Stimulated activated CD8-positive, alpha-beta memory T cell treated with anti-CD3 and anti-CD28 coated beads, Interleukin-12 subunit alpha, Interleukin-12 subunit beta, amount 100 ng/mL, for 4 hours (primary cell): ENCODE measurements around the gene C2CD4A.

Source experiments
- DNase-seq: peaks from one replicate; pipeline ENCODE4 v3.0.0-alpha.2; 2020; ENCODE audit warnings: low read depth

Gene C2CD4A

DNA sequence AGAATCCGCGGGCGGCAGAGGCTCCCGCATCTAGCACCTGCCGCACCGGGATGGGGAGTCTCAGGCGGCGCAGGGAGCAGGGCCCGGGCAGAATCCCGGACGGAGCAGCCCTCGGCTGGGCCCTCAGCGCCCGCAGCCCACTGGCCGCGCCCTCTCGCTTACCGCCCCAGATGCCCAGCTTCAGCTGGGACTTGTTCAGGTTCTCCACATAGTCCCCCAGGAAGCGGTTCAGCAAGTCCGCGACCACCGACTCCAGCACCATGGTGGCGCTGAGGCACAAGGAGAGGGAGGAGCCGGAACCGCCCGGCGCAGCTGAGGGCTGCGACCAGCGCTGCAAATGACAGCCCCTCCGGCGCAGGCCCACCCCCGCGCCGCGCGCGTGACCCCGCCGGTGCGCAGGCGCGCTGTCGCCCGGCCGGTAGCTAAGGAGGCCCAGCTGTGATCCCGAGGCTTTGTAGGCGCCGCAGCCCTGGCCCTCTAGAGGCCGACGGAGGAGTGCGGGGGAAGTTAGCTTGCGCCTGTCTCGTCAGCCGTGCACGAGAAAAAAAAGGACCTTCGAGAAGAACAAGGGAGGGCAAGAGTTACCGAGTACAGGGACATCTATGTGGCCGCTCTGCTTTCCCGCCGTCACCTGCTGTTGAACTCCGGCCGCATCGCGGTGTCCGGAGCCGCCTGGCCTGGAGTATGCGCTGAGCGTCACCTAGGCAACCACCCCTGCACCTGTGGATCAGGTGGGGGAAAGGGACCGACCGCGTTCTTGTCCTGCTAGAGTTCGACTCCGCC is 6.5 kb upstream of the C2CD4A start, which contains the start of gene VPS13C:
TSS of gene VPS13C (minus strand) at position 335 of the 783 bp plus-strand sequence. CDS start at position 262, 73 bp downstream.
- peak; percentile 88 for DNase-seq

DNA sequence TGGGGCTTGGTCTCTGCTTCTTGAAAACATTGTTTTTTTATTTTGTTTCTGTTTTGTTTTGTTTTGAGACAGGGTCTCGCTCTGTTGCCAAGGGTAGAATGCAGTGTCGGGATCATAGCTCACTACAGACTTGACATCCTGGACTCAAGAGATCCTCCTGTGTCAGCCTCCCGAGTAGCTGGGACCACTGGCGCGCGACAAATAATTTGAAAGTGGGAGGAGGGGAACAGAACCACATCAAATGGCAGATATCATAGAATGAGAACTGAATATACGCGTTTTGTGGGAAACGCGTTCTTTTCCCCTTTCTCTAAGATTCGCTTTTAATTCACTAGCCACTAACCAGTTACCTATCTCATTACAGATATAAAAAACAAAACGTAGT is 5.9 kb upstream of the C2CD4A start:
- DNase-seq = no peak

DNA sequence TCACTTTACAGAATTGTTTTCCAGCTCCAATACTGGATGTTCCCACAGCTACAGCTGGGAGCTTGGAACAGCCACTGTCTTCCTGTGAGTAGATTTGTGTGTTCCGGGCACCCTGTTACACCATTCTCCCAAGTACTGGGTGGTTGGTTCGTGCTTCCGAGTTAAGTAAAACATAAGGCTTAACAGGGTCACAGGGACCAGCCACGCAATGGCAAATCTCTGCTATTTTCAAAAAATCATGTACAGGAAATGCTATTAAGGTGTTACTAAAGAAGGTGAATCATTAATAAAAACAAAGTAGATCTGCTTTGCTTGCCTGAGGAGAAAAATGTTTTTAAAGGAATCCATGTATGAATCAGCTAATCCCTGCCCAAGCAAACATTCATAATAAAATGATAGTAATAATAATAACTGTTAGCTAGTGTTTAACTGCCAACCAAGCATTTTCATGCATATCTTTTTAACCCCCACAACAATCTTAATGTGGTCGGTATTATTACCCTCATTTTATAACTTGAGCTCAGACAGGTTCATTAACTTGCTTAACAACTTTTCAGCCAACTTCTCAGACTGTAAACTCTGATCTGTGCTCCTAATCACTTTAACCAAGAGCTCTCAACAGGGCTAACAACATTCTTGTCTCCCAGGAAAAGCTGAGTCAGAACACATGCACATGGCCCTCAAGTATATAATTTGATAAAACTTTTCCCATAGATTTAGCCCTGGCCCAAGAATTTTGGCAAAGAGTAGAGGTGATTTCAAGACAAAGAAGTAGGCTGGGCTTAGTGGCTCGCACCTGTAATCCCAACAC is 2.7 kb upstream of the C2CD4A start:
- no peak for DNase-seq

DNA sequence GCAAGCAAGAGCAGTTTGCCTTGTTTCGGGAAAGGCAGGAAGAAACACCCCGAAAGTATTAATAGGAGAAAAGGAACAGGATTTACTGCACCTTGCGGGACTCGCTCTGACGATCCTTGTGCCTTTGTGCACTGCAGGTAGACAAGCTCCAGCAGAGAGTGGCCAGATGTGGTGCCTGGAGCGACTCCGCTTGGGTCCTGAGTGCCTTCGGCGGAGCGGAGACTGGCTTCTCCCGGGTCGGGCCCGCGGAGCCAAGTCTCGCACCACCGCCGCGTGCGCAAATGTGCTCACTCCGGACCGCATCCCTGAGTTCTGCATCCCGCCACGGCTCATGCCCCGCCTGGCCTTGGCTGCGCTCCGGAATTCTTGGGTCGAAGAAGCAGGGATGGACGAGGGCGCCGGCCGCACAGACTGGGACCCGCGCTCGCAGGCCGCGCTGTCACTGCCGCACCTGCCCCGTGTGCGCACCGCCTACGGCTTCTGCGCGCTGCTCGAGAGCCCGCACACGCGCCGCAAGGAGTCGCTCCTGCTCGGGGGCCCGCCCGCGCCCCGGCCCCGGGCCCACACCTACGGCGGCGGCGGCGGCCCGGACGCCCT is 769 bp downstream of the C2CD4A start:
- peak; percentile 17 for DNase-seq

DNA sequence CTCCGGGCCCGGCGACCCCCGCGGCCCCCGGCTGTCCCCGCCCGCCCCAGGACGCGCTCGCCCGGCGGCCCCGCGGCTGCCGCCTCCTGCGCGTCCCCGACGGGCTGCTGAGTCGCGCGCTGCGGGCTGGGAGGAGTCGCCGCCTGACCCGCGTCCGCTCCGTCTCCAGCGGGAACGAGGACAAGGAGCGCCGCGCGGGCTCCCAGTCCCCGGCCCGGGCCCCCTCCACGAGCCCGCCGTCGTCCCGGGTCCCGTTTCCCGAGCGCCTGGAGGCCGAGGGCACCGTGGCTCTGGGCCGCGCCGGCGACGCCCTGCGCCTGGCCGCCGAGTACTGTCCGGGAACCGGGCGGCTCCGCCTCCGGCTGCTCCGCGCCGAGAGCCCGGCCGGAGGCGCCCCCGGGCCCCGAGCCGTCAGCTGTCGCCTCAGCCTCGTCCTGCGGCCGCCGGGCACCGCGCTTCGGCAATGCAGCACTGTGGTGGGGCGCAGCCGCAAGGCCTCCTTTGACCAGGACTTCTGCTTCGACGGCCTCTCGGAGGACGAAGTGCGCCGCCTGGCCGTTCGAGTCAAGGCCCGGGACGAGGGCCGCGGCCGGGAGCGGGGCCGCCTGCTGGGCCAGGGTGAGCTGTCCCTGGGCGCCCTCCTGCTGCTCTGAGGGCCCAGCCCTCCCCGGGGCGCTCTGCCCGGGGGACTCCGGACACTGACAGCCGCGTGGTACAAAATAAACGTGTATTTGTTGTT is 1.5 kb downstream of the C2CD4A start:
- peak; percentile 13 for DNase-seq

DNA sequence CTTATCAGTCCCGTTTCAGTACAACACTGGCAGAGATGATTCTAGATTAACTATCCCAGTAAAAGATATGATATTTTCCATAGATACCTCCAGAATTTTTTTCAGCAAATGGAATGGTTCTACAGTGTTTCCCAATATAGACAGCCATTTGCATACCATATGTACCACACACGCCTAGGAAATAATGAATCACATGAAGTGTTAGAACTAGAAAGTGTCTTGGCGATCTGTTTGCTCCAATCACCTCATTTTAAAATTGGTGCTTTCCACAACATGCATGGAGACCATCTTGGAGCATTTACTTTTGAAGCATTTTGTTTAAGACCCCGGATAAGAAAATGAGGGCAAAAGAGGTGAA is 2.0 kb downstream of the C2CD4A start:
- DNase-seq = no peak

DNA sequence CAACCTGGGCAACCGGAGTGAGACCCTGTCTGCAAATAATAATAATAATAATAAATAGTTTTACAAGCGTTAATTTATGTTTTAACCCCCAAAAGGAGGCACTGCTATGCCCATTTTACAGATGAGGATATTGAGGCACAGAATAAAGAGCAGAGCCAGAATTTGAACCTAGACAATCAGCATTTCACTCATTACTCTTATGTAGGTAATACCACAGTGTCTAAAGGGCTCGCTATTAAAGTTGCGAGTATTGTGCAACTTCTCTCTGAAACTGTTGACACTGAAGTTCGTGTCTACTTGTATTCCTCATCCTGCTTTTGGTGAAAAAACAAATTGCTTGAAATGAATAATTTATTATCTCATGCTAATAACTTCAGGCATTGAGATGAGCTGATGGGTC is 2.8 kb downstream of the C2CD4A start:
- no peak for DNase-seq

DNA sequence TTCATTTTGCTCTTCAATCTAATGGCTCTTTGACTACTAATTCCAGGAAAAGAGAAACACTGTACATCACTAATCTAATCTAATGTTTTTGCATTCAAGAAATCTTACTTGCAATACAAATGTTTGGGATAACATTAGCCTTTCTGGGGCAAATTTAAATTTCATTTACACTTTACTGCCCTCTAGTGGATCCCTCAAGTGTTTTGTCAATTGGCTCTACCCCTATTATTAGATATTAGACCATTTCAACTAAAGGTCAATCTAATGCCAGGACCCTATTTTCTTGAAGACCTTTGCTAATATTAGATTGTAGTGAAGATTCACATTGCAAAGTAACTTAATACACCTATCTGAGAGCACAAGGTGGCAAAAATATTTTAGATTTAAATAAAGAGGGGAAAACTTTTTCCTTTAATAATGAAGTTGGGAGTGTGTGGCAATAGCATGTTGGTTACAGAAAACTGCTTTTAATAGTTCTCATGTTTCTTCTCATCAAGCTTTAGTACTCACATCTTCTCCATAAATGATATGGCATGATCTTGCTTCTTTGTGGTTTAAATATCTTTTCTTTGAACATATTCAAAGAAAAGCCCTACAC is 5.0 kb downstream of the C2CD4A start:
- DNase-seq = no peak

DNA sequence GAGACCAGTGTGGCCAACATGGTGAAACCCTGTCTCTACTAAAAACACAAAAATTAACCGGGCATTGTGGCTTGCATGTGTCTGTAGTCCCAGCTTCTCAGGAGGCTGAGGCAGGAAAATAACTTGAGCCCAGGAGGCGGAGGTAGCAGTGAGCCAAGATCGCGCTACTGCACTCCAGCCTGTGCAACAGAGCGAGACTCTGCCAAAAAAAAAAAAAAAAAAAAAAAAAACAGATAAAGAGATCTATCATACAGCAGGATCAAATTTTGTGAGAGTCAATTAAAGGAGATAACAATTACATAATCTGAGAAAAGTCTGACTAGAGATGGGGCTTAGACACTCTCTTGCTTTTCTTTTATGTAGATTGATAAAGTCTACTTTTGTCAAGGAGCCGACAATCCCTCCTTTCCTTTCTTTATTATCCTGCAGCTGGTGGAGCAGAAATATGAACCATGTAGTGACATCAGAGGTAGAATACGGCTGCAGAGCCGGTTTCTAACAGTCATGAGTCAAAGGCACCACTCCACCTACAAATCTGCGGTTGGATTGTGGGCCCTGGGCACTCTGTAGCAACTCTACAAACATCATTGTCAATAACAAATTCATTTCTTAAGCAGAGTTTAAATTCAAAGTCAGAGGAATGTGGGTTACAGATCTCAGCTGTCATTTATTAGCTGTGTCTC is 9.0 kb downstream of the C2CD4A start:
- DNase-seq = no peak

DNA sequence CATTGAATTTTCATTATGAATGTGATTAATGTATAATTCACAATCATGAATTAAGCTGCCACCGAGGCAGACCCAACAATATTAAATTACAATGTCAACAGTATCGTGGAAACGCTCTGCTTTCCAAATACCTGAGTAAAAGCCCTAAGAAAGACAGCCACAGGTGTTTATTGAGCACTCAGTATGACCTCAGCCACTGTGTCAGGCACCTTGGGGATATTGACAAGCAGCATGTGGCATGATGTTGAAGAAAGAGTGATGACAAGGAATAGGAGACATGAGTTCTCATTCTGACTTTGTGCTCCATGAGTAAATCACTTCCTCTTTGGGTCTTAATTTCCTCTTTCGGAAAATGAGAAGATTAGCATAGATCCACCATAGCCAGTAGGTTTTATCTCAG is 12.8 kb downstream of the C2CD4A start:
- no peak for DNase-seq

DNA sequence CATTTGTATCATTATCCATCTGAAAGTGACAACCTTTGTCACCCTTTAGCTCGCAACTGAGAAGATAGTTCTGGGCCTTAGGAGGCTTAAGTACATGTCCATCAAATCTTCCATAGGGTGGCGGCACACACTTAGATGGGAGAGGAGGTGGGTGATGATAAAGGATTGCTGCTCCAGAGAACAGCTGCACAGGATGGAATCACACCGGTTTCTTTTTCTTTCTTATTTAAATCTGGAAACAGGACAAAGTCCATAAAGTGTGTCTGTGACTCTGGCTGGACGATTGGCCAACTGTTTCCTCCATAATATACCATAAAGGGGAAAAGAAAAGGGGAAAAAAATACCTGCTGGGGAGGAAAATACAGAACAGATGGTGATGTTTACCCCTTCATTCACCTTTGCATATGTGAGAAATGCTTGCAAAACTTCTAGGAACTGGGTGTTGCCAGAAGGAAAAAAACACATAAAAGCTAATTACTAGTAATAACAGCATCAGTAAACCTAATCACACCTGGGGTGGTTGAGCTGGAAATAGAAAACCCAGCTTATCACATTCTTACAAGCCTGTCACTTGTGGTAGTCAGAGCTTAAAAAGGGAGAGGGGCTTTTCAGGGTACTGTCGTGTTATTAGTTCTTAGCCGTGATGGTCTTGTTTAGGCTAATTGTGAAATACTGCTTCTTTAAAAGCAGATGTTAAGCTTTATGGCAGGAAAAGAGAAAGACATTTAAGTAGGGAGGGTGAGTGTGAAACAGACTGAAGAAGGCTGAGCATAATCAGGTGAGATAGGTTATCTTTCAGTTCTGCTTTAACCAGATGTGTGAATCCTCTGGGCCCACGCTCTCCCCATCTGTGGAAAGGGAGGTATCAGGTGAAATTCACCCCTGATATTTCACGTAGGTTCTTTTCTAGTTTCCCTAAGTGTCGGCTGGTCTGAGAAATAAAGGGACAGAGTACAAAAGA is 16.7 kb downstream of the C2CD4A start:
- DNase-seq = no peak

DNA sequence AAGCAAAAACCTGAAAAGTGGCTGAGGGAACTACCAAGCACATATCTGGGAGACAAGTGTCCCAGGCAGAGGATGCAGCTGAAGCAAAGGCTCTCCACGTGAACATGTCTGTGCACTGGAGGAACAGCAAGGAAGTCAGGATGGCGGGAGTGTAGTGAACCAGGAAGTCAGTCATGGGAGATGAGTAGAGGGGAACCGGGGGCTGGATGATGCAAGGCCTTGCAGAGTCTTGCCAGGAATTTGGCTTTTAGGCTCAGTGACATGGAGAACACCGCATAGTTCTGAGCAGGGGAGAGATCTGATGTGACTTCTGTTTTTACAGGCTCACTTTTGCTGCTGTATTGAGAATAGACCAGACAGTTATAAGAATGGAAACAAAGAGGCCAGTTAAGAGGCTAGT is 19.0 kb downstream of the C2CD4A start:
- DNase-seq = no peak

DNA sequence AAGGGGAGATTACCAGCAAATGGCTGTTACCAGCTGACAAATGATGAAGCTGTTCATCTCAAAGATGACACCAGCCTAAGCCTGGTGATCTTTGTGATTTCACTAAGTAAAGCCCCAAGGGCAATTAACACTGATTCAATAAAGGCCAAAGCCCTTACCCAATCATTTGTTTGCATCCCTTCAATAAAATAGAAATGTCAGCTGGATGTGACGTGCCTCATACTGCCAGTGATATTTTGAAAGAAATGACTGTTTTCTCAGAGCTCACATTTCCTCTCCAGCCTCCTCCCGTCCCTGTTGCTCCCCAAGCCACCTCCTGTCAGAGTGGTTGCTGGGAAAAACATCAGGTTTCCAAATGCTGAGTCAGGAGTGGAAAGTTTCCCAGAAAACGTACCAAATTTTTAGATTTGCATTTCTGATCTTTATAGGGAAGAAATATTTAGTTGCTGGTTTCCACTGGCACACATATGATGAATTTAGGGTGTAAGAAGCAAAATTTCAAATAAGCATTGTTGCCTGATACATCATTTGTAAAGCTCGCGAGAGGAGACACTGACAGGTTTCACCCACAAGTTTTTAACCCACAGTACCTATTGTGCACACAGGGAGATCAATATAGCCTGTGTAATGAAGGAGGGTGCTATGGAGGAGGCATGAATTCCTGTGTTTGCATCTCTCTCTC is 21.0 kb downstream of the C2CD4A start:
- DNase-seq = no peak

DNA sequence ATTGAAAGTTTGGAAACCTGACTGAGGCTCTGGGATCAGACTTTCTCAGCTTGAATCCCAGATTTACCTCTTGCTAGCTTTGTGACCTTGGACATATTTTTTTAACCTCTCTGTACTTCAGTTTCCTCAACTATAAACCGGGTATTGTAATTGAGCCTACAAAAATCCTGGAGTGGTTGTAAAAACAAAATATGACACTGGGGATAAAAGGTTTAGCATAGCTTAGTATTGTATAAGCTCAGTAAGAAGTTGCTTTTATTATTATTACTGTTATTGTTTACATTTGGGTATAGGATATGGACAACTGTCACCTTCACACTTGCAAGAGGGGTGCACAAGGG is 21.5 kb downstream of the C2CD4A start:
- DNase-seq = no peak

DNA sequence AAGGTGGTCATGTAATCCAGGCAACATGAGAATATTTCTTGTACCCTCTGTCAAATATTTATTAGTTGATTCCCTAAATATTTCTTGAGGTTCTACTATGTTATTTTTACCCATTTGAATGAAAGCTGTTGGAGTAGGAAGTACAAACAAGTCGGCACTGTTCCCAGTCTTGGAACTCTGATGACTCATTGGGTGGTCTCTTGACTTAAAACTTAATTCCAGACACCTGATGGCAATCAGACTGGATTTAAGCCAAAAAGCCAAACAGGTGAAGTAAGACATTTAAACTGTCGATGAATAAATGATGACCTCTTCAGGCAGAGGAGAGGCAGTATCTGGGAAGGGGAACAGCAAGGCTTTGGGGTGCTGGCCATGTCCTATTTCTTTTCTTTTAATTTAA is 22.8 kb downstream of the C2CD4A start:
- DNase-seq = no peak

DNA sequence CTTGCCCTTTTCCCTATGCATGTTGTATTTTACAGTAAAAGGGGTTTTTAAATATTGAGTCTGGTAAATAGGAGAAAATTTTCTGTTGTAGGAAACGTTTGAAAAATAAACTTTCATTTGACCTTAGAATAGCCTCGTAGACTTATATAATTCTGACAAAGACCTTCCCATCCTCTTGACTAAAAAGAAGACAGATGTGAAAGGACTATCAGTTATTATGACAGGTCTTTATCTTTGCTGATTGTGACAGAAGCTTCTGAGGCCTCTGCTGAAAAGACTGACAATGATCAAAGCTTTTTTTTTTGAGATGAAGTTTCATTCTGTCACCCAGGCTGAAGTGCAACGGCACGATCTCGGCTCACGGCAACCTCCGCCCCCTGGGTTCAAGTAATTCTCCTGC is 24.2 kb downstream of the C2CD4A start:
- no peak for DNase-seq

DNA sequence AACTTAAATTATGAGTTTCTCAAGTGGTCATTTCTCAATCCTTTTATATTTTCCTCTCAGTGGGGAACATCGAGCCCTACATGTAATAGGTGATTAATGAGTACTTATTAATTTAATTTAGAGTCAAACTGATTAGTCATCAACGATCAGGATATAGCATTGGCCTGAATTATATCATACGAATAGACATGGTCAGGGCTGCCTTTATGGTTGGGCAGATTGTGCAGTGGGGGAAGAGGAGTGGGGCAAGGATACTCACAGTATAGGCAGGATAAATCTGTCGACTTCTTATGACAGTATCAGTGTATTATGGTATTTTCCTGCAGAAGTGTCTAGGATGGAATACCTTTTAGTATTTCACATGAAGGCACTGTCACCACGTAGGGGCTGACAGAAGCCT is 27.0 kb downstream of the C2CD4A start:
- DNase-seq = no peak

DNA sequence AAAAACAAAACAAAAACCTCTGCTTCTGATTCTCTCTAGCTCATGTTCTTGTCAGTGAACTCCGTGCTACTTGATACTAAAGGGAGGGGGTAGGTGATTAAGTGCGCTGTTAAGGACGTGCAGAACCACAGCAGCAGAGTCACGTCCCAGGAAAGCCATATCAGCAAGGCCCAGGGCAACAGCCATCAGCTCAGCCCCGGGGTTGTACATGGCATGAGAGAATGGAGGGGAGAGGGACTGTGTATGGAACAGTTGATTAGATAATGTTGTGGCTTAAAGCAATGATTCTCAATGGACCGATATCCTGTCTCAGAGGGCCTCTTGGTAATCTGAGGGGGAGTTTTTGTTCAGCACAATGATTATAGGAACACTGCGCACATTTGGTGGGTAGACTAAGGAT is 27.6 kb downstream of the C2CD4A start:
- no peak for DNase-seq

DNA sequence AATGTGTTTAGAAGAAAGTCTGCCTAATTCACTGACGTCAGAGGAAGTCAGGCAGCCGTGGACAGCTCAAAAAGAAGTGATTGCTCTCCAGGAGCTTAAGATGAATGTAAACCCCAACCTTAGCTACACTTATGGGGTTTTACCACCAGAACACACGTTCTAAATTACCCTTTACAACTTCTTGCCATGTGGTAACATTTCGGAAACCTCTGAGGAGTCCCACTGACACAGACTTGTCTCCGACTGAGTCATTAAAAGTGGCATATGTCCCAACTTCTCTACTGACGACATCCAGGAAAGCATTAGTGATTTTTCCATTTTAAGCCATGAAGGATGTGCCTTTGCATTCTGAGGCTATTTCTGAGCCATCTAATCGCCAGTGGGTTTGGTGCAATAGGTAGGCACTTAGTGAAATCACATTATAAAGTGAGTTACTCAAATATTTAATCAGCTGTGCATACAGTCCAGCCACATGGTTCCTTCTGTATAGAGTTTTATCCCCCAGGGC is 32.4 kb downstream of the C2CD4A start:
- no peak for DNase-seq

DNA sequence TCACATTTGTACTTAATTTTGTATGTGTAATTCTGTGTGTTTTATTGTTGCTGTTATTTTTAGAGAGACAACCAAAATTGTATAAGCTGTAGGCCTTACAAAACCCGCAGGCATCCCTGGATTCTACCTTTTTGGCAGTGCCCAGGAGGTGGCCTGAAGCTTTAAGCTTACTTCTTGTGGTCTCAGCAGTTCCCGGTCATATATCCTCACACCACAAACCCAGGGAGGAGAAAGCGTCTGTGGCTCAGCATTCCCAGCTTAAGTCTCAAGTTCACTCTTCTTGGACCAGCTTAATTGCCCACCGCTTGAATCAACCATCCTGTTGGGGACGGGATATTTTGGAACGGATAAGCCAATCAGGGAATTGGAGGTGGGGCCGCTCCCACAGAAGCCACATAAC is 36.7 kb downstream of the C2CD4A start:
- no peak for DNase-seq
